HepG2 (cell line): ENCODE measurements around the gene BMP6. TPM values are rescaled to one million over a fixed set of nuclear protein-coding genes. Genes with fewer than 3 reads are reported as not detected.
A peak's percentile ranks its signal among the peaks of the same experiment; 100 is the strongest.

Experiments used
- ATF7 ChIP-seq, 2 experiments: fragments of 450-650 bp in 1 of 2; sonication (generic) in 1 of 2; formaldehyde crosslinking in 1 of 2; IDR thresholded peaks; 2 replicates each; pipeline versions ENCODE4 v1.4.0 to v1.6.1; 2016 to 2020; ENCODE audit warnings: antibody characterized with exemption in 1 of 2, mild to moderate bottlenecking in 1 of 2, missing genetic modification reagents in 1 of 2
- GATAD2A ChIP-seq: IDR thresholded peaks from 2 replicates; pipeline ENCODE4 v1.6.1; 2016
- GFI1 ChIP-seq: sonication (generic); formaldehyde crosslinking; IDR thresholded peaks from 2 replicates; pipeline ENCODE4 v1.5.0; 2020; ENCODE audit warnings: missing genetic modification reagents, mild to moderate bottlenecking, borderline replicate concordance
- PHF21A ChIP-seq: sonication (generic); formaldehyde crosslinking; IDR thresholded peaks from 2 replicates; pipeline ENCODE4 v1.5.0; 2020; ENCODE audit warnings: mild to moderate bottlenecking, missing genetic modification reagents
- ZBTB38 ChIP-seq: sonication (generic); formaldehyde crosslinking; IDR thresholded peaks from 2 replicates; pipeline ENCODE4 v1.5.1; 2020; ENCODE audit warnings: mild to moderate bottlenecking, missing genetic modification reagents
- ZFP37 ChIP-seq: sonication (generic); formaldehyde crosslinking; IDR thresholded peaks from 2 replicates; pipeline ENCODE4 v1.4.0; 2020; ENCODE audit warnings: missing genetic modification reagents, borderline replicate concordance
- ZNF296 ChIP-seq: sonication (generic); formaldehyde crosslinking; conservative IDR thresholded peaks from 2 replicates; pipeline ENCODE4 v1.5.0; 2020; ENCODE audit warnings: mild to moderate bottlenecking, missing genetic modification reagents
- ZNF326 ChIP-seq: sonication (generic); formaldehyde crosslinking; IDR thresholded peaks from 2 replicates; pipeline ENCODE4 v1.4.0; 2020; ENCODE audit warnings: missing genetic modification reagents, borderline replicate concordance
- ZNF543 ChIP-seq: sonication (generic); formaldehyde crosslinking; IDR thresholded peaks from 2 replicates; pipeline ENCODE4 v1.4.0; 2020; ENCODE audit warnings: mild to moderate bottlenecking, missing genetic modification reagents
- ZNF558 ChIP-seq: sonication (generic); formaldehyde crosslinking; IDR thresholded peaks from 2 replicates; pipeline ENCODE4 v1.9.0; 2022; ENCODE audit warnings: mild to moderate bottlenecking, missing genetic modification reagents, borderline replicate concordance
- ZNF678 ChIP-seq: sonication (generic); formaldehyde crosslinking; IDR thresholded peaks from 2 replicates; pipeline ENCODE4 v1.4.0; 2020; ENCODE audit warnings: mild to moderate bottlenecking, missing genetic modification reagents
- ZNF720 ChIP-seq: sonication (generic); formaldehyde crosslinking; IDR thresholded peaks from 2 replicates; pipeline ENCODE4 v1.4.0; 2020; ENCODE audit warnings: missing genetic modification reagents
- polyA plus RNA-seq, 8 experiments: library from polyadenylated mRNA; depleted of rRNA in 3 of 8; stranded (reverse) in 7 of 8; unstranded in 1 of 8; fragments of >200 nt; fragmentation: Illumina TruSeq in 4 of 8; extraction: Trizol in 4 of 8; gene quantifications; 2 replicates each; pipeline versions ENCODE4 v1.2.1 to v1.2.3, GENCODE V29; 2011 to 2016; ENCODE audit warnings: low read depth in 4 of 8, missing spikeins in 1 of 8, mixed read lengths in 1 of 8; ENCODE audit not compliant: insufficient read depth in 1 of 8
- total RNA-seq, 5 experiments: library from RNA; depleted of rRNA; stranded (reverse); fragments of >200 nt; fragmentation: Illumina TruSeq; extraction: Trizol; gene quantifications; 2 replicates each; pipeline ENCODE4 v1.2.3, GENCODE V29; 2016; ENCODE audit warnings: low read depth in 1 of 5
- TF ChIP-seq, protein P1 (sequence below): sonication (generic); formaldehyde crosslinking; IDR thresholded peaks from 2 replicates; pipeline ENCODE4 v1.4.0; 2020; ENCODE audit warnings: missing genetic modification reagents
- TF ChIP-seq, protein P2 (sequence below): sonication (generic); formaldehyde crosslinking; IDR thresholded peaks from 2 replicates; pipeline ENCODE4 v1.5.1; 2020; ENCODE audit warnings: mild to moderate bottlenecking, missing genetic modification reagents, moderate library complexity
- TF ChIP-seq, protein P3 (sequence below): fragments of 450-650 bp; IDR thresholded peaks from 2 replicates; pipeline ENCODE4 v1.6.1; 2016
- TF ChIP-seq, protein P4 (sequence below): sonication (generic); formaldehyde crosslinking; IDR thresholded peaks from 2 replicates; pipeline ENCODE4 v1.5.1; 2020; ENCODE audit warnings: missing genetic modification reagents, mild to moderate bottlenecking, borderline replicate concordance
- TF ChIP-seq, protein P5 (sequence below): IDR thresholded peaks from 2 replicates; pipeline ENCODE4 v1.4.0; 2020; ENCODE audit warnings: mild to moderate bottlenecking, missing genetic modification reagents

Gene BMP6
- total and polyA plus RNA-seq, 2 of the 13 experiments (the other 11 are each of a cell fraction or from before 2014, with no cell fraction given): 0.09 to 0.18 TPM

DNA sequence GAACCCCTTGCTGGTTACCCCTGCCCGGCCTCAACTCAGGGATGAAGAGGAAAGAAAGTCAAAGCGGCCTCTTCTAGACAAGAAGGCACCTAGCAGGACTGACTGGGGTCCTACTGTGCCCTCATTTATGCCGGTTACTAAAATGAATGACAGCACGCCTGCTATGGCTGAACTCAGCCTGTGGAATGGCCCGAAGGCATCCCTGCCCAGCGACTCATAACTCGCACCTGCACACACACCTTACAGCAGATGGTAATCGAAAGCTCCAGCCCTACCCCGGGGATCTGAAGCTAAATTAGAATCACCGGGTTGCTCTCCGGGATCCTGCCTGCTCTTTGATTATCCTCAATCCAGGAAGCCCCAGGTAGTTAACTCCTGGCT, 185.4 kb downstream of the BMP6 start (continued):
- TF ChIP-seq GFI1 (0 out of 2 replicates have a peak, but pooled peaks have one; percentile 4), ZNF326 (no peak), ATF7 (IDR thresholded peaks at IDR 0.05) (no peak), ATF7 (CRISPR knock-in tag; IDR thresholded peaks at IDR 0.05) (0 out of 2 replicates have a peak, but pooled peaks have one; percentile 42), ZBTB38 (peak; percentile 55; the same call in 1 of the 2 replicates), ZNF296 (peak; percentile 41; the same call in 1 of the 2 replicates), PHF21A (CRISPR knock-in tag) (peak; percentile 28; the same call in 1 of the 2 replicates), GATAD2A (CRISPR knock-in tag) (0 out of 2 replicates have a peak, but pooled peaks have one; percentile 5), ZNF543 (CRISPR knock-in tag) (peak; percentile 39; the same call in 1 of the 2 replicates), ZNF720 (CRISPR knock-in tag) (no peak), ZNF558 (0 out of 2 replicates have a peak, but pooled peaks have one; percentile 33), ZNF678 (CRISPR knock-in tag) (no peak), ZFP37 (CRISPR knock-in tag) (no peak)
- TF ChIP-seq, protein P1, sequence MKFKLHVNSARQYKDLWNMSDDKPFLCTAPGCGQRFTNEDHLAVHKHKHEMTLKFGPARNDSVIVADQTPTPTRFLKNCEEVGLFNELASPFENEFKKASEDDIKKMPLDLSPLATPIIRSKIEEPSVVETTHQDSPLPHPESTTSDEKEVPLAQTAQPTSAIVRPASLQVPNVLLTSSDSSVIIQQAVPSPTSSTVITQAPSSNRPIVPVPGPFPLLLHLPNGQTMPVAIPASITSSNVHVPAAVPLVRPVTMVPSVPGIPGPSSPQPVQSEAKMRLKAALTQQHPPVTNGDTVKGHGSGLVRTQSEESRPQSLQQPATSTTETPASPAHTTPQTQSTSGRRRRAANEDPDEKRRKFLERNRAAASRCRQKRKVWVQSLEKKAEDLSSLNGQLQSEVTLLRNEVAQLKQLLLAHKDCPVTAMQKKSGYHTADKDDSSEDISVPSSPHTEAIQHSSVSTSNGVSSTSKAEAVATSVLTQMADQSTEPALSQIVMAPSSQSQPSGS: 0 out of 2 replicates have a peak, but pooled peaks have one; percentile 8
- TF ChIP-seq, protein P2, sequence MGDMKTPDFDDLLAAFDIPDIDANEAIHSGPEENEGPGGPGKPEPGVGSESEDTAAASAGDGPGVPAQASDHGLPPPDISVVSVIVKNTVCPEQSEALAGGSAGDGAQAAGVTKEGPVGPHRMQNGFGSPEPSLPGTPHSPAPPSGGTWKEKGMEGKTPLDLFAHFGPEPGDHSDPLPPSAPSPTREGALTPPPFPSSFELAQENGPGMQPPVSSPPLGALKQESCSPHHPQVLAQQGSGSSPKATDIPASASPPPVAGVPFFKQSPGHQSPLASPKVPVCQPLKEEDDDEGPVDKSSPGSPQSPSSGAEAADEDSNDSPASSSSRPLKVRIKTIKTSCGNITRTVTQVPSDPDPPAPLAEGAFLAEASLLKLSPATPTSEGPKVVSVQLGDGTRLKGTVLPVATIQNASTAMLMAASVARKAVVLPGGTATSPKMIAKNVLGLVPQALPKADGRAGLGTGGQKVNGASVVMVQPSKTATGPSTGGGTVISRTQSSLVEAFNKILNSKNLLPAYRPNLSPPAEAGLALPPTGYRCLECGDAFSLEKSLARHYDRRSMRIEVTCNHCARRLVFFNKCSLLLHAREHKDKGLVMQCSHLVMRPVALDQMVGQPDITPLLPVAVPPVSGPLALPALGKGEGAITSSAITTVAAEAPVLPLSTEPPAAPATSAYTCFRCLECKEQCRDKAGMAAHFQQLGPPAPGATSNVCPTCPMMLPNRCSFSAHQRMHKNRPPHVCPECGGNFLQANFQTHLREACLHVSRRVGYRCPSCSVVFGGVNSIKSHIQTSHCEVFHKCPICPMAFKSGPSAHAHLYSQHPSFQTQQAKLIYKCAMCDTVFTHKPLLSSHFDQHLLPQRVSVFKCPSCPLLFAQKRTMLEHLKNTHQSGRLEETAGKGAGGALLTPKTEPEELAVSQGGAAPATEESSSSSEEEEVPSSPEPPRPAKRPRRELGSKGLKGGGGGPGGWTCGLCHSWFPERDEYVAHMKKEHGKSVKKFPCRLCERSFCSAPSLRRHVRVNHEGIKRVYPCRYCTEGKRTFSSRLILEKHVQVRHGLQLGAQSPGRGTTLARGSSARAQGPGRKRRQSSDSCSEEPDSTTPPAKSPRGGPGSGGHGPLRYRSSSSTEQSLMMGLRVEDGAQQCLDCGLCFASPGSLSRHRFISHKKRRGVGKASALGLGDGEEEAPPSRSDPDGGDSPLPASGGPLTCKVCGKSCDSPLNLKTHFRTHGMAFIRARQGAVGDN: no peak
- TF ChIP-seq, protein P3, sequence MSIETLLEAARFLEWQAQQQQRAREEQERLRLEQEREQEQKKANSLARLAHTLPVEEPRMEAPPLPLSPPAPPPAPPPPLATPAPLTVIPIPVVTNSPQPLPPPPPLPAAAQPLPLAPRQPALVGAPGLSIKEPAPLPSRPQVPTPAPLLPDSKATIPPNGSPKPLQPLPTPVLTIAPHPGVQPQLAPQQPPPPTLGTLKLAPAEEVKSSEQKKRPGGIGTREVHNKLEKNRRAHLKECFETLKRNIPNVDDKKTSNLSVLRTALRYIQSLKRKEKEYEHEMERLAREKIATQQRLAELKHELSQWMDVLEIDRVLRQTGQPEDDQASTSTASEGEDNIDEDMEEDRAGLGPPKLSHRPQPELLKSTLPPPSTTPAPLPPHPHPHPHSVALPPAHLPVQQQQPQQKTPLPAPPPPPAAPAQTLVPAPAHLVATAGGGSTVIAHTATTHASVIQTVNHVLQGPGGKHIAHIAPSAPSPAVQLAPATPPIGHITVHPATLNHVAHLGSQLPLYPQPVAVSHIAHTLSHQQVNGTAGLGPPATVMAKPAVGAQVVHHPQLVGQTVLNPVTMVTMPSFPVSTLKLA: no peak
- TF ChIP-seq, protein P4, sequence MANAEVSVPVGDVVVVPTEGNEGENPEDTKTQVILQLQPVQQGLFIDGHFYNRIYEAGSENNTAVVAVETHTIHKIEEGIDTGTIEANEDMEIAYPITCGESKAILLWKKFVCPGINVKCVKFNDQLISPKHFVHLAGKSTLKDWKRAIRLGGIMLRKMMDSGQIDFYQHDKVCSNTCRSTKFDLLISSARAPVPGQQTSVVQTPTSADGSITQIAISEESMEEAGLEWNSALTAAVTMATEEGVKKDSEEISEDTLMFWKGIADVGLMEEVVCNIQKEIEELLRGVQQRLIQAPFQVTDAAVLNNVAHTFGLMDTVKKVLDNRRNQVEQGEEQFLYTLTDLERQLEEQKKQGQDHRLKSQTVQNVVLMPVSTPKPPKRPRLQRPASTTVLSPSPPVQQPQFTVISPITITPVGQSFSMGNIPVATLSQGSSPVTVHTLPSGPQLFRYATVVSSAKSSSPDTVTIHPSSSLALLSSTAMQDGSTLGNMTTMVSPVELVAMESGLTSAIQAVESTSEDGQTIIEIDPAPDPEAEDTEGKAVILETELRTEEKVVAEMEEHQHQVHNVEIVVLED (CRISPR knock-in tag): no peak
- TF ChIP-seq, protein P5, sequence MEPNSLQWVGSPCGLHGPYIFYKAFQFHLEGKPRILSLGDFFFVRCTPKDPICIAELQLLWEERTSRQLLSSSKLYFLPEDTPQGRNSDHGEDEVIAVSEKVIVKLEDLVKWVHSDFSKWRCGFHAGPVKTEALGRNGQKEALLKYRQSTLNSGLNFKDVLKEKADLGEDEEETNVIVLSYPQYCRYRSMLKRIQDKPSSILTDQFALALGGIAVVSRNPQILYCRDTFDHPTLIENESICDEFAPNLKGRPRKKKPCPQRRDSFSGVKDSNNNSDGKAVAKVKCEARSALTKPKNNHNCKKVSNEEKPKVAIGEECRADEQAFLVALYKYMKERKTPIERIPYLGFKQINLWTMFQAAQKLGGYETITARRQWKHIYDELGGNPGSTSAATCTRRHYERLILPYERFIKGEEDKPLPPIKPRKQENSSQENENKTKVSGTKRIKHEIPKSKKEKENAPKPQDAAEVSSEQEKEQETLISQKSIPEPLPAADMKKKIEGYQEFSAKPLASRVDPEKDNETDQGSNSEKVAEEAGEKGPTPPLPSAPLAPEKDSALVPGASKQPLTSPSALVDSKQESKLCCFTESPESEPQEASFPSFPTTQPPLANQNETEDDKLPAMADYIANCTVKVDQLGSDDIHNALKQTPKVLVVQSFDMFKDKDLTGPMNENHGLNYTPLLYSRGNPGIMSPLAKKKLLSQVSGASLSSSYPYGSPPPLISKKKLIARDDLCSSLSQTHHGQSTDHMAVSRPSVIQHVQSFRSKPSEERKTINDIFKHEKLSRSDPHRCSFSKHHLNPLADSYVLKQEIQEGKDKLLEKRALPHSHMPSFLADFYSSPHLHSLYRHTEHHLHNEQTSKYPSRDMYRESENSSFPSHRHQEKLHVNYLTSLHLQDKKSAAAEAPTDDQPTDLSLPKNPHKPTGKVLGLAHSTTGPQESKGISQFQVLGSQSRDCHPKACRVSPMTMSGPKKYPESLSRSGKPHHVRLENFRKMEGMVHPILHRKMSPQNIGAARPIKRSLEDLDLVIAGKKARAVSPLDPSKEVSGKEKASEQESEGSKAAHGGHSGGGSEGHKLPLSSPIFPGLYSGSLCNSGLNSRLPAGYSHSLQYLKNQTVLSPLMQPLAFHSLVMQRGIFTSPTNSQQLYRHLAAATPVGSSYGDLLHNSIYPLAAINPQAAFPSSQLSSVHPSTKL (CRISPR knock-in tag): no peak
